HEK293 (cell line): ENCODE results near the gene PAX2.

ENCODE experiments used
- CTCF ChIA-PET: fragments of 350-600 bp; formaldehyde crosslinking; extraction: SDS; loops from one replicate; lab custom pipeline; 2021; ENCODE audit warnings: antibody characterized with exemption; lab: Yijun Ruan, JAX
- POLR2A ChIA-PET: fragments of 300-600 bp; formaldehyde crosslinking; extraction: SDS; loops from one replicate; lab custom pipeline; 2020; ENCODE audit warnings: antibody characterized with exemption, inconsistent platforms; lab: Yijun Ruan, JAX
- H3K27ac ChIP-seq: fragments of 200-500 bp; sonication (Bioruptor generic); 2 replicates; pipeline ENCODE4 v1.5.1; 2014; ENCODE audit warnings: low read depth, low read length, control low read depth, inconsistent platforms; ENCODE audit errors: extremely low read depth
- H3K36me3 ChIP-seq, 2 experiments: fragments of 200-500 bp in 1 of 2; sonication (Bioruptor generic) in 1 of 2; 1 replicate in 1 of 2; 2 replicates in 1 of 2; pipeline ENCODE4 v1.5.1; 2014 to 2017; ENCODE audit warnings: inconsistent platforms in 2 of 2, low read length in 2 of 2; ENCODE audit not compliant: control insufficient read depth in 2 of 2, insufficient read depth in 1 of 2
- H3K4me1 ChIP-seq: fragments of 200-500 bp; sonication (Bioruptor generic); 2 replicates; pipeline ENCODE4 v1.5.1; 2014; ENCODE audit warnings: mild to moderate bottlenecking, low read length, inconsistent platforms; ENCODE audit not compliant: control insufficient read depth, insufficient read depth
- H3K4me3 ChIP-seq: 2 replicates; pipeline ENCODE4 v1.5.1; 2011; ENCODE audit warnings: low read depth, mild to moderate bottlenecking, control low read depth, low read length, moderate library complexity
- H3K9me3 ChIP-seq: fragments of 200-500 bp; sonication (Bioruptor generic); 2 replicates; pipeline ENCODE4 v1.5.1; 2014; ENCODE audit warnings: low read depth, low read length, inconsistent platforms; ENCODE audit not compliant: control insufficient read depth, insufficient read depth
- BCL11A ChIP-seq: fragments of 450-650 bp; formaldehyde crosslinking; IDR thresholded peaks from 2 replicates; pipeline ENCODE4 v1.5.1; 2016; ENCODE audit warnings: low read depth, missing biosample characterization, missing genetic modification characterization
- GLIS1 ChIP-seq: fragments of 450-650 bp; formaldehyde crosslinking; IDR thresholded peaks from 2 replicates; pipeline ENCODE4 v1.5.1; 2016; ENCODE audit warnings: missing biosample characterization, missing genetic modification characterization
- PRDM10 ChIP-seq: fragments of 450-650 bp; formaldehyde crosslinking; IDR thresholded peaks from 2 replicates; pipeline ENCODE4 v1.5.1; 2016; ENCODE audit warnings: missing biosample characterization, missing genetic modification characterization
- PRDM4 ChIP-seq: fragments of 450-650 bp; formaldehyde crosslinking; IDR thresholded peaks from 2 replicates; pipeline ENCODE4 v1.5.1; 2017; ENCODE audit warnings: missing biosample characterization, missing genetic modification characterization
- SCRT2 ChIP-seq: fragments of 450-650 bp; formaldehyde crosslinking; IDR thresholded peaks from 2 replicates; pipeline ENCODE4 v1.5.1; 2016; ENCODE audit warnings: missing biosample characterization, missing genetic modification characterization
- SP3 ChIP-seq: fragments of 450-650 bp; formaldehyde crosslinking; IDR thresholded peaks from 2 replicates; pipeline ENCODE4 v1.5.1; 2016; ENCODE audit warnings: missing biosample characterization, missing genetic modification characterization
- ZFP3 ChIP-seq: fragments of 450-650 bp; formaldehyde crosslinking; IDR thresholded peaks from 2 replicates; pipeline ENCODE4 v1.5.1; 2016; ENCODE audit warnings: low read depth, missing biosample characterization, missing genetic modification characterization
- ZFP37 ChIP-seq: fragments of 450-650 bp; formaldehyde crosslinking; IDR thresholded peaks from 2 replicates; pipeline ENCODE4 v1.5.1; 2016; ENCODE audit warnings: missing biosample characterization, missing genetic modification characterization
- ZNF148 ChIP-seq: fragments of 450-650 bp; formaldehyde crosslinking; IDR thresholded peaks from 2 replicates; pipeline ENCODE4 v1.5.0; 2017; ENCODE audit warnings: missing biosample characterization, missing genetic modification characterization, borderline replicate concordance
- ZNF366 ChIP-seq: fragments of 450-650 bp; formaldehyde crosslinking; conservative IDR thresholded peaks from 2 replicates; pipeline ENCODE4 v1.5.1; 2016; ENCODE audit warnings: missing biosample characterization, missing genetic modification characterization
- ZNF398 ChIP-seq: fragments of 450-650 bp; formaldehyde crosslinking; IDR thresholded peaks from 2 replicates; pipeline ENCODE4 v1.5.1; 2017; ENCODE audit warnings: missing biosample characterization, missing genetic modification characterization
- ZNF426 ChIP-seq: fragments of 450-650 bp; formaldehyde crosslinking; IDR thresholded peaks from 2 replicates; pipeline ENCODE4 v1.5.1; 2017; ENCODE audit warnings: missing biosample characterization, missing genetic modification characterization, mild to moderate bottlenecking, inconsistent platforms, moderate library complexity
- ZNF555 ChIP-seq: fragments of 450-650 bp; formaldehyde crosslinking; conservative IDR thresholded peaks from 2 replicates; pipeline ENCODE4 v1.5.1; 2017; ENCODE audit warnings: missing biosample characterization, mild to moderate bottlenecking, missing genetic modification characterization, inconsistent platforms
- ZNF600 ChIP-seq: fragments of 450-650 bp; formaldehyde crosslinking; IDR thresholded peaks from 2 replicates; pipeline ENCODE4 v1.5.1; 2016; ENCODE audit warnings: missing biosample characterization, missing genetic modification characterization
- ZNF677 ChIP-seq: fragments of 450-650 bp; IDR thresholded peaks from 2 replicates; pipeline ENCODE4 v1.5.0; 2018; ENCODE audit warnings: missing biosample characterization, mild to moderate bottlenecking, missing genetic modification characterization, moderate library complexity
- TF ChIP-seq, protein P1 (sequence below): fragments of 450-650 bp; formaldehyde crosslinking; IDR thresholded peaks from 2 replicates; pipeline ENCODE4 v1.5.1; 2016; ENCODE audit warnings: missing biosample characterization, missing genetic modification characterization

Gene PAX2

GRCh38 chr10:100784126-100784525 is 38.7 kb downstream of the PAX2 start (continued):
- no peak for TF ChIP-seq ZFP3
- no peak for TF ChIP-seq GLIS1 (tag by site-specific recombination)
- TF ChIP-seq, protein P1, sequence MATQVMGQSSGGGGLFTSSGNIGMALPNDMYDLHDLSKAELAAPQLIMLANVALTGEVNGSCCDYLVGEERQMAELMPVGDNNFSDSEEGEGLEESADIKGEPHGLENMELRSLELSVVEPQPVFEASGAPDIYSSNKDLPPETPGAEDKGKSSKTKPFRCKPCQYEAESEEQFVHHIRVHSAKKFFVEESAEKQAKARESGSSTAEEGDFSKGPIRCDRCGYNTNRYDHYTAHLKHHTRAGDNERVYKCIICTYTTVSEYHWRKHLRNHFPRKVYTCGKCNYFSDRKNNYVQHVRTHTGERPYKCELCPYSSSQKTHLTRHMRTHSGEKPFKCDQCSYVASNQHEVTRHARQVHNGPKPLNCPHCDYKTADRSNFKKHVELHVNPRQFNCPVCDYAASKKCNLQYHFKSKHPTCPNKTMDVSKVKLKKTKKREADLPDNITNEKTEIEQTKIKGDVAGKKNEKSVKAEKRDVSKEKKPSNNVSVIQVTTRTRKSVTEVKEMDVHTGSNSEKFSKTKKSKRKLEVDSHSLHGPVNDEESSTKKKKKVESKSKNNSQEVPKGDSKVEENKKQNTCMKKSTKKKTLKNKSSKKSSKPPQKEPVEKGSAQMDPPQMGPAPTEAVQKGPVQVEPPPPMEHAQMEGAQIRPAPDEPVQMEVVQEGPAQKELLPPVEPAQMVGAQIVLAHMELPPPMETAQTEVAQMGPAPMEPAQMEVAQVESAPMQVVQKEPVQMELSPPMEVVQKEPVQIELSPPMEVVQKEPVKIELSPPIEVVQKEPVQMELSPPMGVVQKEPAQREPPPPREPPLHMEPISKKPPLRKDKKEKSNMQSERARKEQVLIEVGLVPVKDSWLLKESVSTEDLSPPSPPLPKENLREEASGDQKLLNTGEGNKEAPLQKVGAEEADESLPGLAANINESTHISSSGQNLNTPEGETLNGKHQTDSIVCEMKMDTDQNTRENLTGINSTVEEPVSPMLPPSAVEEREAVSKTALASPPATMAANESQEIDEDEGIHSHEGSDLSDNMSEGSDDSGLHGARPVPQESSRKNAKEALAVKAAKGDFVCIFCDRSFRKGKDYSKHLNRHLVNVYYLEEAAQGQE: no peak
- TF ChIP-seq PRDM10 (tag by site-specific recombination): no peak
- no peak for TF ChIP-seq ZNF148 (tag by site-specific recombination)
- TF ChIP-seq ZNF677 (tag by site-specific recombination): no peak

DNA sequence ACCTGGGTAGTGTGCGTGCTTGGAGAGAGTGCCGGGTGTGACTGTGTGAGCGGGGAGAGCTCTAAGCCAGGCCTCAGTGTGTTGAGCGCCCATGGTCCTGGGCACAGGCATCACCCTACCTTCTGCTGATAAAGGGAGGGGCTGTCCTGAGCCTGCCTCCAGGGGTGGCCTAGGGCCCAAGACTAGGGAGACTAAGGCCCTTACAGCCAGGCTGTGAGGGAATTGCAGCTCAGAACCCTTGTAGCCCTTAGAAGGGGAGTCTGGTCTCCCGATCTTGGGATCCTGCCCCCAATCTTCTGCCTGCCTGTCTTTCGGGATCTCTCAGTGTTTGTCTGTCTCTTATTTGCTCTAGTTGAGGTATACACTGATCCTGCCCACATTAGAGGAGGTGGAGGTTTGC is 41.2 kb downstream of the PAX2 start:
- no peaks in the 10 kb centered on the region for H3K4me1 ChIP-seq
- ChIA-PET CTCF (interaction anchor here (0.6 kb wide), 1 partner anchor 21 kb away, joined by 3 read pairs; no protein-coding TSS in a partner anchor), POLR2A (no interaction called here)
- no peak overlapping the region for H3K4me3 ChIP-seq
- peaks cover 0 to under 1% of the 10 kb centered on the region in 2 experiments; a peak in 1 of 3 replicates for H3K36me3 ChIP-seq
- no peaks in the 10 kb centered on the region for H3K9me3 ChIP-seq
- TF ChIP-seq PRDM4 (no peak), ZNF600 (tag by site-specific recombination) (no peak), BCL11A (tag by site-specific recombination) (no peak), SCRT2 (tag by site-specific recombination) (no peak), ZNF398 (tag by site-specific recombination) (no peak), ZNF426 (tag by site-specific recombination) (no peak), ZNF366 (tag by site-specific recombination) (no peak), ZNF555 (tag by site-specific recombination) (no peak), ZFP37 (tag by site-specific recombination) (no peak), SP3 (tag by site-specific recombination) (no peak)
- H3K27ac ChIP-seq: no peak overlapping the region
